ENCODE measurements around the gene ASTN2. TPM values are rescaled to one million over a fixed set of nuclear protein-coding genes. Genes with fewer than 3 reads are reported as not detected.

Gene ASTN2
- total and polyA plus RNA-seq, 9 of the 15 experiments (the other 6 are each of a cell fraction or from before 2014, with no cell fraction given), result 0.56 to 3.5 (median 1.9) TPM

GRCh38 chr9:116721411-116721810 is 693.4 kb downstream of the ASTN2 start (continued):
- TF ChIP-seq ZNF407 (IDR thresholded peaks at IDR 0.05; ENCODE audit: low read depth) (no peak), ZNF3 (CRISPR knock-in tag; IDR thresholded peaks at IDR 0.05) (no peak)

- ChIA-PET CTCF (ENCODE audit: low intra/inter-chr PET ratio) (no interaction called here), POLR2A (interaction anchor here (0.6 kb wide), 1 partner anchor 118 kb away, joined by 3 read pairs; no protein-coding TSS in a partner anchor)
- 0% methylated on average over 2 of the region's 2 CpGs for WGBS (ENCODE audit: insufficient coverage, low coverage, missing lambda C conversion rate)
- H4K20me1 ChIP-seq (replicated peaks; ENCODE audit: control insufficient read depth, insufficient read depth, low read length), result no peaks in the 10 kb centered on the region
- H3K27me3 ChIP-seq (ENCODE audit: control insufficient read depth in 2 of 2, insufficient read depth in 2 of 2, low read length in 2 of 2), result no peaks in the 10 kb centered on the region
- in situ Hi-C loops (cut with MboI), result no loop called here
- TF ChIP-seq ZC3H11A (IDR thresholded peaks at IDR 0.05; ENCODE audit: low read depth, low read length), result no peak
- no peak for TF ChIP-seq FOXJ2 (tag; IDR thresholded peaks at IDR 0.05)
- TF ChIP-seq POLR2AphosphoS5 (IDR thresholded peaks at IDR 0.05; ENCODE audit: control insufficient read depth, insufficient read depth, low read depth, low read length), result no peak
- no peak for TF ChIP-seq POLR2H (tag; IDR thresholded peaks at IDR 0.05; ENCODE audit: low read depth)
- no peak for TF ChIP-seq MAX (CRISPR knock-in tag; IDR thresholded peaks at IDR 0.05)
- TF ChIP-seq CTBP1 (IDR thresholded peaks at IDR 0.05; ENCODE audit: borderline replicate concordance), result no peak
- H3K9me1 ChIP-seq (ENCODE audit: control insufficient read depth, insufficient read depth, low read length), result no peaks in the 10 kb centered on the region
- no peaks in the 10 kb centered on the region for H3K4me1 ChIP-seq (replicated peaks in 1 of 2; ENCODE audit: control insufficient read depth in 2 of 2, insufficient read depth in 2 of 2, low read length in 2 of 2)
- no peak overlapping the region for H3K4me3 ChIP-seq
- H3K36me3 ChIP-seq (ENCODE audit: control insufficient read depth, insufficient read depth, low read length), result no peaks in the 10 kb centered on the region
- intact Hi-C loops (cut with micrococcal nuclease), result no loop called here
- no peak overlapping the region for H2AFZ ChIP-seq (ENCODE audit: low read depth, low read length)
- FAIRE-seq, result no peak
- H3K9ac ChIP-seq (ENCODE audit: insufficient read depth in 1 of 2, low read depth in 2 of 2, low read length in 2 of 2), result no peak overlapping the region
- no peaks in the 10 kb centered on the region for H3K9me3 ChIP-seq (replicated peaks; ENCODE audit: control insufficient read depth, insufficient read depth, low read depth, low read length)
- no peak for DNase-seq (ENCODE audit: extremely low read depth in 1 of 4, low spot score in 3 of 4)
- ATAC-seq, result no peak
- no TSS peak for BruUV-seq (replicated peaks)
- H3K27ac ChIP-seq (ENCODE audit: extremely low read depth, low read depth, low read length), result no peak overlapping the region
- H3K4me2 ChIP-seq (ENCODE audit: insufficient read depth, low read length), result no peak overlapping the region
- no peaks in the 10 kb centered on the region for H3K79me2 ChIP-seq (ENCODE audit: control insufficient read depth, insufficient read depth, low read length)
Measured at GRCh38 chr9:116720111-116720510, 694.7 kb downstream of the ASTN2 start.

Measured in K562 (cell line).